IPS-11a (cell line): Measurements from ENCODE around the gene CKAP5.
A peak's percentile ranks its signal among the peaks of the same experiment; 100 is the strongest.
"Not testable (repeated sequence)": the region's sequence is repeated elsewhere in the genome, so short reads cannot be mapped to it uniquely, and the experiment has no call there.

Experiments
- H3K4me3 ChIP-seq: one replicate; pipeline ENCODE4 v1.5.1; 2013; ENCODE audit warnings: low read depth, low read length, control low read depth

Gene CKAP5

DNA sequence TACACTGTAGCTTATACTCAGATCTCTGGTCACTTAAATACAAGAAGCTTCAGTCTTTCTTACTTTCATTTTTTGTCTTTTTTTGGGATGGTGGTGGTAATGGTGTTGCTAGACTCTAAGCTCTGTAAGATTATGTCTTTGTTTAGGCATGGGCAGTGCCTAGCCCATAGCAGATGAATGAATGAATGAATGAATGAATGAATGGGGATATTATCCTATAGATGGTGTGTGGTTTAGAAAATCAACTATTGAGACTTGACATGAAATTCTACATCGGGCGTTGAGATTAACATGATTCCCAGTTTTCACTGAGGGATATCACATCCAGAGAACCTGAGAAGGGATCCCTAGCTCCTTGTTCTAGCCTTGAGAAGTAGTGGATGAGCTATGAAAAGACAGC is 9.8 kb upstream of the CKAP5 start:
- H3K4me3 ChIP-seq = no peak overlapping the region

DNA sequence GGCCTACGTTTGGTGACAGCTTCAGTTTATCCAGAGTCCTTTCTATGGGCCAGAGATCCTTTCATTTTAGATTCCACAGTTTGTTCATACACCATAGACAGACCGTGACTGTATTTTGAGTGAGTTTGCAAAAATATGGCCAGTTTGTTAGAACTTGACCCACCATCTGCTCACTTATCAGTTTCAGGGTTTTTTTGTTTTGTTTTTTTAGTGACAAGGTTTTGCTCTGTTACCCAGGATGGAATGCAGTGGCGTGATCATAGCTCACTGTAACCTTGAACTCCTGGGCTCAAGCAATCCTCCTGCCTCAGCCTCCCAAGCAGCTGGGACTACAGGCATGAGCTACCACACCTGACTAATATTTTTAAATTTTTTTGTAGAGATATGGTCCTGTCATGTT is 9.1 kb upstream of the CKAP5 start:
- no peak overlapping the region for H3K4me3 ChIP-seq

DNA sequence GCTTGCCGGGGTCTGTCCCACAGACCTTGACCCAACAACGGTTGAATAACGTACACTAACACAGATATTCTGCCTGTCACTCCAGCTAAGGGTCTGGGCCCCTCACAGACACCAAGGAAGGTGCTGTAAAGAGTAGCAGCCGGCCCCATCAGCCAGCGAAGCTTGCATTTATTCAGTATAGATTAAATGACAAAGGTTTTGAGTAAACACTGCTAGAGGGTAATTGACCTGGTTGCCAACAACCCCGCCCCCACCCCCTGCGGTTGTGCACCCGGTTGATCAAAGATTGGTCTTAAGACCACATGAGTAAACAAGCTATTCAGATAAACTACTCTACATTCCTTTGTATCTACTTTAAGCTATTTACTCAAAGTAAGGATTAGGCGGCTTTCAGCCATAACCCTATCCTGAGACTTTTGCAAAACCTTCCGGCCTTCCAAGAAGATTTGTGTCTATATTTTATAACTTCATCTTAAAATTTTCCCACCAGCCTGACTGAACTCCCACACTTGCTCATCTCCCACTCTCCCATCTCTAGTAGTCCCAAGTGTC is 4.8 kb upstream of the CKAP5 start:
- no peak overlapping the region for H3K4me3 ChIP-seq

DNA sequence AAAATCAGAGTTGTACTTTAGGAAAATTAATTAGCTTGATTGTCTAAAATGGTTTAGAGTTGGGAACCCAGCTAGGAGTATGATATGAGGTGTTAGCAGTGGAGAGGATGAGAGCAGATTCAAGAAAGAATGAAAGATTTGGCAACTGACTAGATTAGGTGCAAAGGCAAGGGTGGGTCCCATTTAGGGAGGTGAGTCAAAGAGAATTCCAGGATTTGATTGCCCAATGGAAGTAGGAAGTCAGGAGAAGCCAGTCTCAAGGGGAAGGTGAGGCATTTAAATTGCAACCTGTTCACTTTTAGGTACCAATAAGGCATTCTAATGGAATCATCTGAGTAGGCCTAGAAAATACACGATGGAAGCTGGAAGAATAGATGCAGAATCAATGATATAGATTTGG is 3.6 kb upstream of the CKAP5 start:
- H3K4me3 ChIP-seq = no peak overlapping the region

DNA sequence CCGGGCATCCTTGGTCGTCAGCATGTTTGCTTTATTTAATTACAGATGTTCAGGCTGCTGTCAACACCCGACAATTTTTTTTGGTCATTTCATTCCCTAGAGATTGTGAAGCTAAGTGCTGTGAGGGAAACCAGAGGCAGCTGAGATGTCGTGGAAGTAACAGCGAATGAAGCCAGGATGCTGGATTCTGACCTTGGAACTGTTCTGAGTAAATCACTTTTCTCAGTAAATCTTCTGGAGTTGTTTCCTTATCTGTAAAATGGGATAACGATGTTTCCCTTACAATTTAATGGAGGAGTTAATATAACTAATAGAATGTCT is 390 bp upstream of the CKAP5 start:
- H3K4me3 ChIP-seq = peak overlapping the region; percentile 82

DNA sequence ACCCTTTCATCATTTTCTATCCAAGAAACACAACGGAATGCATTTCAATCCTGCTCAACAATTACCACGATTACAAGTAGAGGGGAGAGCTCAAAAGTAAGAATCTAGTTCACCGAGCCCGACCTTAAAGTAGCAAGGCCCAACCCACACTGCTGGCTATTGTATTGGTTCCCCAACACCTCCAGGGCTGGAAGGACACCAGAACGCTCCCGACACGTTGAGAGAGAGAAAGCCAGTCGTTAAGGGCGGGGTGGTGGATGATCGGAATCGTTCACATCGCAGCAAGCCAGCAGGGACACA is 690 bp downstream of the CKAP5 start:
- peak overlapping the region; percentile 82 for H3K4me3 ChIP-seq

DNA sequence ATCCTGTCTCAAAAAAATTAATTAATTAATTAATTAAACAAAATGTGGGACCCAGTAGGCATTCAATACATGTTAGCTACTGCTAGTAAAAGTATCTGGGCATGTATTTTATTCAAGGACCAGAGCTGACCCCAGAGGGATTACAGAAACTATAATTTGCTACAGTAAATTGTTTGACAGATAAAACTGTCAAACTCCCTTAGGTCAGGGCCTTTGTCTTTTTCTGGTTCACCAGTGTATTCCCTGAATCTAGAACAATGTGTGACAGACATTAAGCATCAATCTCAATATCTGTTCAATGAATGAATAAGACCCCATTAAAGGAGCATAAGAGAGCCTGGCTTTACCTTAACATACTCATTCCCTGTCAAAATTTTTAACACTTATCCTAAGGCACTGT is 6.0 kb downstream of the CKAP5 start:
- no peak overlapping the region for H3K4me3 ChIP-seq

DNA sequence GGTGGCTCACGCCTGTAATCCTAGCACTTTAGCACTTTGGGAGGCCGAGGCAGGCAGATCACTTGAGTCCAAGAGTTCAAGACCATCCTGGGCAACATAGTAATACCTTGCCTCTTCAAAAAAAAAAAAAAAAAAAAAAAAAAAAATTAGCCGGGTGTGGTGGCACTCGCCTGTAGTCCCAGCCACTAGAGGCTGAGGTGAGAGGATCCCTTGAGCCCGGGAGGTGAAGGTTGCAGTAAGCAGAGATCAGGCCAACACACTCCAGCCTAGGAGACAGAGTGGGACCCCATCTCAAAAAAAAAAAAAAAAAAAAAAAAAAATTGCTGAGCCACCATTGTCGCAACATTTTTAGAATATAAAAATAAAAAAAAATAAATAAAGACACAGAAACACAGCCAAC is 7.6 kb downstream of the CKAP5 start:
- H3K4me3 ChIP-seq = no peak overlapping the region

DNA sequence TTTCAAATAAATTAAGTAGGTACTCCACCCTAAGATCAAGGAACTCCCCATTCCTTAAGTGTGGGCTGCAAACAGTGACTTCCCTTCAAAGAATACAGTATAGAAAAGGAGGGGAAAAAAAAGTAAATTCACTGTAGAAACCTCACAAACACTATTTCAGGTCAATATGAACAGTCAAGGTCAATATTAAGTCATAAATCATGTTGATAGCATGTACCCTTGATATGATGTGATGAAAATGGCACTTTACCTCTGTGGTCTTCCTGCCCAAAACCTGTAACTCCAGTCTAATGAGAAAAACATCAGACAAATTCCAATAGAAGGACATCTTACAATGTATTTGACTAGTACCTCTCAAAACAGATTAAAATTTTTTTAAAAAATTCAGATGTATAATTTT is 8.2 kb downstream of the CKAP5 start:
- H3K4me3 ChIP-seq = no peak overlapping the region

DNA sequence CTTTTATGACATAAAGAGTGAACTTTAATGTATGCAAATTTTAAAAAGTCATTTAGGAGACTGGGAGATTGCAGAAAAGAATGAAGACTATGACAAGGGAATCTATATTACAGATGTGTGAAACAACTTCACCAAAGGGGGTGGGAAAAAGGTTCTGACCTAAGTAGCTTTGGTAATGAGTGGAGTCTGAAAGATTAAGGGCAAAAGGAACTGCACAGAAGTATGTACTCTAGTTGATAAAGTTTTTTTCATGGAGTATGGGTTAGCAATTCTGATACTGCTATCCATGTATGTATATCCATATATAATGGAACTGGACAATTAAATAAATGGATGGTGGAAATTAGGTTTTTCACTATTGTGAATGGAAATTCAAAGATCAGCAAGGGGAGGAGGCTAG is 9.2 kb downstream of the CKAP5 start:
- no peak overlapping the region for H3K4me3 ChIP-seq

DNA sequence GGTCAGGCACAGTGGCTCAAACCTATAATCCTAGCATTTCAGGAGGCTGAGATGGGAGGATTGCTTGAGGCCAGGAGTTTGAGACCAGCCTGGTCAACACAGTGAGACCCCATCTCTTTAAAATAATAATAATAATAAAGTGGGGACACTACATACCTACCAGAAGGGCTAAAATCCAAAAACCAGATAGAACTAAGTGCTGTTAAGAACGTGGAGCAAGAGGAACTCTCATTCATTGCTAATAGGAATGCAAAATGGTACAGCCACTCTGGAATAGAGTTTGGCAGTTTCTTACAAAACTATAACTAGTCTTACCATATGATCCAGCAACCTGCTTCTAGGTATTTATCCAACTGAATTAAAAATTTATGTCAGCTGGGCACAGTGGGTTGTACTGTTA is 9.6 kb downstream of the CKAP5 start:
- no peak overlapping the region for H3K4me3 ChIP-seq

DNA sequence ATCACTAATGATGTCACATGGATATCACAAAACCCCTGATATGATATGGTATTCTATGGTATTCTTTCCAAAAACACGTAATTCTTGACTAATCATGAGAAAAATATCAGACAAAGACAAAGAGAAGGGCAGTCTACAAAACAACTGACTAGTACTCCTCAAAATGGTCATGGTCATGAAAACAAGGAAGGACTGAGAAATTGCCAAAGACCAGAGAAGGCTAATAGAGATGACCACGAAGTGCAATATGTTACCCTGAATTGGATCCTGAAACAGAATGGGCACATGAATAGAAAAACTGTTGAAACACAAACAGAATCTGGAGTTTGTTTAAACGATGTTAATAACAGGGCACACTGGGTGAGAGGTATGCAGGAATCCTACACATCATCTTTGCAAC is 10.2 kb downstream of the CKAP5 start:
- no peak overlapping the region for H3K4me3 ChIP-seq

DNA sequence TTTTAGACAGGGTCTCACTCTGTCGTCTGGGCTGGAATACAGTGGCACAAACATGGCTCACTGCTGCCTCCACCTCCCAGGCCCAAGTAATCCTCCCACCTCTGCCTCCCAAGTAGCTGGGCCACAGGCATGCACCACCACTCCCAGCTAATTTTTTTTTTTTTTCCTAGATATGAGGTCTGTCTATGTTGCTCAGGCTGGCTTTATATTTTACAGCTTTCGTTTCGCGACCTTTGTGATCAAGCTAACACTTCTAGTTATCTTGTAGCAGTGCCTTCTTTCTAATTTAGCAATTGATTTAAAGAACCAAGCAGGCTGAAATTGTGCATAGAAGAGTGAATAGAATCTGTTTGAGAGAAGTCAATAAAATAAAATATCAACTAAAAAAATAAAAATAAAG is 11.3 kb downstream of the CKAP5 start:
- H3K4me3 ChIP-seq = no peak overlapping the region

DNA sequence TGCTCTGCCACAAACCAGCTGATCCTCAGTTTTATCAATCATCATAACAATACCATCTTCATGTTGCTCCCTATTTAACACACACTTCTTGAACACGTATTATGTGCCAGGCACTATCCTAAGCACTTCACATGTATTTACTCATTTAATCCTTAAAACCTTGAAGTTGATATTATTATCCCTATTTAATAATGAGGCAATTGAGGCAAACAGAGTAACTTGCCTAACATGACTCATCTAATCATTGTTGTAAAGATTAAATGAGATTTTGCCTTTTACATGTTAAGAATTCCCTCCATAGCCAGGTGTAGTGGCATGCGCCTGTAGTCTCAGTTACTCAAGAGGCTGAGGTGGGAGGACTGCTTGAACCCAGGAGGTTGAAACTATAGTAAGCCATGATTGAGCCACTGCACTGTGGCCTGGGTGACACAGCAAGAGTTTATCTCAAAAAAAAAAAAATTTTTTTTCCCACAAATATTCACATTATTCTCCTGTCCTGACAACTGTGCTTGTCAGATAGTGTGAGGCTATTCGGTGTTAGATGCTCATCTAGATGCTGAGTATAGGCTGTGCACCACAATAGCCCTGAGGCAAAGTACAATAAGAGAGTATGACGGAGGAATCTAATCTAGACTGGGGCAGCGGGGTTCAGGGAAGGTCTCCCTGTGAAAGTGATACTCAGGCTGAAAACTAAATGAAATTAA is 13.4 kb downstream of the CKAP5 start:
- H3K4me3 ChIP-seq = no peak overlapping the region

DNA sequence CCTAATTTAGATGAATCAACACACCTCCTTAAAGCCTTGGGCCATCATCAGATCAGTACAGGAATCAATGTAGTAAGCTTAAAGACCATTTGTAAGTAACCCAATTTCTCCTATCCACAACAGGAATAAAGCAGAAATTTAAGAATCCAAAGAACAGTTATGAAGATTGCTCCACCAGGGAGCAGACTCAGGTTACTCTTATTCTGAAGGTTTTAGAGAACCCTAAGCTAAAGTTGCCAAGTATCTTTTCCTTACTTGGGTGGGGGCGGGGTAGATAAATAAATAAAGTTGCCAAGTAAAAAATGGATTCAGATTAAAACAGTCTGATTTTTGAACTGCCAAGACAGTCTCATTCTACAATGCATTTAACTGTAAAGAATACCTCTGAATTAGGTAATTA is 18.1 kb downstream of the CKAP5 start:
- H3K4me3 ChIP-seq = no peak overlapping the region

DNA sequence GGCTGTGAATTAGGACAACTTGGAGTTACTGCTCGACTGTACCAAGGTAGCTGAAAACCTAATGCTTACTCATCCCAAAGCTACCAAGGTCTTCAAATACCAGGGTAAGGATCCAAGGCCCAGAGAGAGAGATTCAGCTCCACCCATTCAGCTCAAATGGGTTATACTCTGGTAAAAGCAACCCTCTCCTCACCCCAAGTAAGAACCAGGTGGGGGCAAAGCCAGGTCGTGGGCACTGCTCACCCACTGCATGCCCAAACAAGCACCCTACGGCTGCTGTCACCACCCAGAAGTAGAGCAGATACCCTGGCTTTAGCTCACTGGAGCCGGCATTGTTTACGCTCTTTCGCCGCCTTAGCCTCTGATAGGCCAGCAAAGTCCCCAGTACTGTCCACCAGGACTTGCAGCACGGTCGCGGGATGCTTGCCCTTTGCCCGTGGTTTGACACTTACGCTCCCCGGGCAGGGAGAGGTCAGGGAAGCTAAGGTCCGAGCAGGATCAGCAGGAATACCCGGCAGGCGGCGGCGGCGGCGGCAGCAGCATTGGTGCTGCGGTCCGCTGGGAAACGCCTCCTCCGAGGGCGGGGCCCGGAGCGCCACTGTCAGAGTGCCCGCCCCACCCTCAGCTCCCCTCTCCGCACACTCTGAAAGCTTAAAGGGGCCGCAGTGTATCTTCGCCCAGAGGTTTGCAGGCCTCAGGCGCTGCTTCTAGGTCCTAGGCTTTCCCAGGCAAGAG is 19.6 kb downstream of the CKAP5 start:
- peak overlapping the region; percentile 28 for H3K4me3 ChIP-seq

DNA sequence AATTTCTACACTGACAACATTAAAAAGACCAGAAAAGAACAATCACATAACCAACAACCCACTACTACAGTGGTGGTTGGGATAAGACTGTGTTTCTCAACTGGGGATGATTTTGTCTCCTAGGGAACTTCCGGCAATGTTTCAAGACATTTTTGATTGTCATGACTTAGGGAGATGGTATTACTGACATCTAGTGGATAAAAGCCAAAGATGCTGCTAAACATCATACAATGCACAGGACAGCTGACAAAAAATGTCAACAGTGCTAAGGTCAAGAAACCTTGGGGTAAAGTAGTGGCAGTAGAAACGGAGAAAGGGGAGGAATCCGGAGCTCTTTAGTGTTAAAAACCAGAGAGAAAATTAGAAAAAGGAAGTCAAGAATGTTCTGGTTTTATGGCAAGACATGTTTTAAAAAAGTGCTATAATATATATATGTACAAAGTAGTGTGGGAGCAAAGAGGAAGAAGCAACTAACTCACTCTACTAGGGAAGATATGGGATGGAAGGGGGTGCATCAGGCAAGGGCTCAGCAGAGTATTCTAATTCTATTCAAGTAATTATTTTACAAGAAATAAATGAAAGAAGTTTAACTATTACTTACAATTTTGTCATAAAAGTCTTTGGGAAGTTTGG is 37.2 kb downstream of the CKAP5 start:
- H3K4me3 ChIP-seq = no peak overlapping the region

DNA sequence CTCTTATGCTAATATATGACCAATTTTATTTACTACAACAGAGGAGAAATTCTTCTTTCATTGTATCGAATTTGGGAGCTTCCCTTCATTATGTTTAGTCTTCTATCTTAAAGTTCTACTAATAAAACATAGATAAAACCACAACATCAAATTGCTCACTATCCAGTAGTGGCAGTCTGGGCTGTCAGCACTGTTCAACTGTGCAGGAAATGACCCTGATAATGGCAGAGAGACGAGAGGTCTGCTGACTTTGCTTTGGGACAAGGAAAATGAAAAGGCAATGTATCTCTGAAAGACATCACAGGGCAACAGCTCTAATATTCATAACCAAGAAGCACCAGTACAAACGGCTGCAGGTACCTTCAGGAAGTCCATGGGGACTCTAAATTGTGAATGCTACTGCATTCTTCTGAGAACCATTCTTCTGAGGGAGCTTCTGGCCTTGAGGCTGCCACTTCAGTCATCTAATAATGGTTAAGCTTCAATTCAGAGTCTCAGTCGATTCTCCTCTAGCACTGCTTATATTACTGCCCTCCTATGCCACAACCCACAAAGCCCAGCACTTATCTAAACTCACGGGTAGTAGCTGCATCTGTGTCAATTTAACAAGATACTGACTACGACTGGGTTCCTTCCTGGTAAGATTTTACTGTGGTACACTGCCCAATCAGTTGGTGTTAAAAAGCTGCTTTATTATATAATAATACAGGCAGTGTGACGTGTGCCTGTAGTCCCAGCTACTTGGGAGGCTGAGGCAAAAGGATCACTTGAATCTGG is 44.2 kb downstream of the CKAP5 start:
- no peak overlapping the region for H3K4me3 ChIP-seq

DNA sequence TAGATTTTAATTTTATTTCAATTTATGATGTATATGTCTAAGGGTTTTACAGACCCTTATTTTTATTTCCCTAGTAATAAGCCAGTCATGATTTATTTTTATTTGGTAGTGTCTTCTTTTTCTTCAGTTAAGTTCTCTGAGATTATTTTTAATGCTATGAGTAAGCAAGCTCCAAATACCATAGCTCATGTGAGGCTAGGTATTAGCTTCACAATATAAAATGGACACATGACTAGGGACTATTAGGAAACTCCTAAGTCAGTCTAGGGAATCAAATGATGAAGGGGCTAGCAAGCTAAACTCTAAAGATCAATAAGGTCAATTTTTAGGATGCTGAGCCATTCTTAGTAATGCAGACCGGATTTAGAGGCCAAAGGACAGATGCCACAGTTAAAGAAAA is 45.9 kb downstream of the CKAP5 start:
- no peak overlapping the region for H3K4me3 ChIP-seq

DNA sequence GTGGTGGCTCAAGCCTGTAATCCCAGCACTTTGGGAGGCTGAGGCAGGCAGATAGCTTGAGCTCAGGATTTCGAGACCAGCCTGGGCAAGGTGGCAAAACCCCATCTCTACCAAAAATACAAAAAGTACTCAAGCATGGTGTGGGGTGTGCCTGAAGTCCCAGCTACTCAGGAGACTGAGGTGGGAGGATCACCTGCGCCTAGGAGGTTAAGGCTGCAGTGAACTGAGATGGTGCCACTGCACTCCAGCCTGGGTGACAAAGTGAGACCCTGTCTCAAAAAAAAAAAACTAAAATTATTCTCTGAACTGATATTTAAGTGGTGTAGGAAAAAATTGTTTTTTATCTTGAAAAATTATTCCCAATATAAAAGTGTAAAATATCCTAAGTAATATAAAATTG is 46.4 kb downstream of the CKAP5 start:
- H3K4me3 ChIP-seq = not testable (repeated sequence)

DNA sequence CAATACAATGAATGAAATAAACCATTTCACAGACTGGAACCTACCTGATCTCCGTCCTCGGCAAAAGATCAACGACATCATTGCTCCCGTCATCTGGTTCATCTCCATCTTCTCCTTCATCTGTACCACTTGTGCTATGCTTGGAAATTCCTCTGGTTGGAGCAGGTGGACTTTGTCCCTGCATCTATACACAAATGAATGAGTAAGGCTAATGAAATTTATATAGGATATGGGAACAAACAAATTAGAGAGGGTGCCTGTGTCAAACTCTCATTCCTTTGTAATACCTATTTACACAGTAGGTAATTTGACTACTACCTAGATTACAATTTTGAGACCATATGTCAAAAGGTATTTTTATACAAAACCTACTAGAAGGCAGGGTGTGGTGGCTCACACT is 67.7 kb downstream of the CKAP5 start:
- no peak overlapping the region for H3K4me3 ChIP-seq

DNA sequence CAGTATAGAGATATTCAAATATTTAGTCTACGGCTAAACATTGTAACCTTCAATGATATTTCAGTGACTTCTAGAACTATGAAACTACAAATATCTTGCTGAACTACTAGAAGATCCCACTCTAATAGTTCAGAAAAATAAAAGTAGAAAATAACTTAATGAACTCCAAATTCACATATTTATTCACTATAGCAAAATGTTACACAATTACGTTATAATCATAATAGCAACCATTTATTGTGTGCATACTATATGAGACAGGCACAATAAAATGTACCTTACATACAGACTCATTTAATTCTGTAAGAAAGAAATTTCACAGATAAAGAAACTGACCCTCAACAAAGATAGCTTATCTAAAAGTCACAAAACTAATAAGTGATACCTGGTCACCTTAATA is 69.2 kb downstream of the CKAP5 start:
- no peak overlapping the region for H3K4me3 ChIP-seq
